RWPE2 (cell line): ENCODE results near the gene CSNK1D.

Source experiments
- ATAC-seq: fragments of 200-7000 bp; cut with Tn5 transposase; 3 replicates; pipeline ENCODE4 v1.9.1; 2021; ENCODE audit warnings: low read depth
- DNase-seq: peaks from one replicate; pipeline ENCODE4 v3.0.0-alpha.2; 2020; ENCODE audit warnings: low spot score
- H3K27ac ChIP-seq: fragments of 450-650 bp; 2 replicates; pipeline ENCODE4 v1.5.1; 2017; ENCODE audit warnings: mild to moderate bottlenecking; ENCODE audit not compliant: poor library complexity, severe bottlenecking
- H3K27me3 ChIP-seq: fragments of 250-450 bp; sonication (Bioruptor Pico); 2 replicates; pipeline ENCODE4 v1.5.1; 2021; ENCODE audit warnings: mild to moderate bottlenecking, moderate library complexity; ENCODE audit not compliant: insufficient read depth, poor library complexity, severe bottlenecking
- H3K36me3 ChIP-seq: fragments of 250-450 bp; sonication (Bioruptor Pico); 2 replicates; pipeline ENCODE4 v1.5.1; 2020; ENCODE audit warnings: low read depth, mild to moderate bottlenecking, moderate library complexity
- H3K4me1 ChIP-seq: fragments of 250-450 bp; sonication (Bioruptor Pico); 2 replicates; pipeline ENCODE4 v1.5.1; 2021; ENCODE audit warnings: mild to moderate bottlenecking, moderate library complexity; ENCODE audit not compliant: insufficient read depth, poor library complexity, severe bottlenecking
- H3K4me3 ChIP-seq: fragments of 250-450 bp; sonication (Bioruptor Pico); 2 replicates; pipeline ENCODE4 v1.5.1; 2021; ENCODE audit warnings: mild to moderate bottlenecking, moderate library complexity; ENCODE audit not compliant: severe bottlenecking
- H3K9me3 ChIP-seq: fragments of 250-450 bp; sonication (Bioruptor Pico); 2 replicates; pipeline ENCODE4 v1.5.1; 2021; ENCODE audit warnings: mild to moderate bottlenecking, moderate library complexity; ENCODE audit not compliant: severe bottlenecking
- TF ChIP-seq, protein P1 (sequence below): fragments of 450-650 bp; IDR thresholded peaks from one replicate; pipeline ENCODE4 v1.5.1; 2017; ENCODE audit warnings: mild to moderate bottlenecking, moderate library complexity; ENCODE audit not compliant: poor library complexity, severe bottlenecking

Gene CSNK1D

DNA sequence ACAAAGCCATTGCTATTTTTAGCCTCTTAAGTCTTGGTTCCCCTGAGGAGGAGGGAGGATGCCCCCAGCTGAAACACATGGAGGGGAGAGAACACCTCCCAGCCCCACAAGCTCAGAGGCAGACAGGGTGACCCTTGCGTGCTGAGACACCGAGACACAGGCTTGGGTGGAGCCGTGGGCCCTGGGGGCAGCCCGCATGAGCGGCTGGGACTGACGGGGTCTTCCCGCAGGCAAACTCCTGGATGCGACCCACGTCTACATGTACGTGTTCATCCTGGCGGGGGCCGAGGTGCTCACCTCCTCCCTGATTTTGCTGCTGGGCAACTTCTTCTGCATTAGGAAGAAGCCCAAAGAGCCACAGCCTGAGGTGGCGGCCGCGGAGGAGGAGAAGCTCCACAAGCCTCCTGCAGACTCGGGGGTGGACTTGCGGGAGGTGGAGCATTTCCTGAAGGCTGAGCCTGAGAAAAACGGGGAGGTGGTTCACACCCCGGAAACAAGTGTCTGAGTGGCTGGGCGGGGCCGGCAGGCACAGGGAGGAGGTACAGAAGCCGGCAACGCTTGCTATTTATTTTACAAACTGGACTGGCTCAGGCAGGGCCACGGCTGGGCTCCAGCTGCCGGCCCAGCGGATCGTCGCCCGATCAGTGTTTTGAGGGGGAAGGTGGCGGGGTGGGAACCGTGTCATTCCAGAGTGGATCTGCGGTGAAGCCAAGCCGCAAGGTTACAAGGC, 34.9 kb downstream of the CSNK1D start:
- ATAC-seq (peak; percentile 13), DNase-seq (peak; percentile 96)
- Histone ChIP-seq H3K36me3 (peaks cover 75% of the 10 kb centered on the region), H3K27me3 (no peaks in the 10 kb centered on the region), H3K27ac (peak overlapping the region; percentile 91), H3K4me1 (peaks cover 94% of the 10 kb centered on the region), H3K9me3 (no peaks in the 10 kb centered on the region), H3K4me3 (no peak overlapping the region)
- TF ChIP-seq, protein P1, sequence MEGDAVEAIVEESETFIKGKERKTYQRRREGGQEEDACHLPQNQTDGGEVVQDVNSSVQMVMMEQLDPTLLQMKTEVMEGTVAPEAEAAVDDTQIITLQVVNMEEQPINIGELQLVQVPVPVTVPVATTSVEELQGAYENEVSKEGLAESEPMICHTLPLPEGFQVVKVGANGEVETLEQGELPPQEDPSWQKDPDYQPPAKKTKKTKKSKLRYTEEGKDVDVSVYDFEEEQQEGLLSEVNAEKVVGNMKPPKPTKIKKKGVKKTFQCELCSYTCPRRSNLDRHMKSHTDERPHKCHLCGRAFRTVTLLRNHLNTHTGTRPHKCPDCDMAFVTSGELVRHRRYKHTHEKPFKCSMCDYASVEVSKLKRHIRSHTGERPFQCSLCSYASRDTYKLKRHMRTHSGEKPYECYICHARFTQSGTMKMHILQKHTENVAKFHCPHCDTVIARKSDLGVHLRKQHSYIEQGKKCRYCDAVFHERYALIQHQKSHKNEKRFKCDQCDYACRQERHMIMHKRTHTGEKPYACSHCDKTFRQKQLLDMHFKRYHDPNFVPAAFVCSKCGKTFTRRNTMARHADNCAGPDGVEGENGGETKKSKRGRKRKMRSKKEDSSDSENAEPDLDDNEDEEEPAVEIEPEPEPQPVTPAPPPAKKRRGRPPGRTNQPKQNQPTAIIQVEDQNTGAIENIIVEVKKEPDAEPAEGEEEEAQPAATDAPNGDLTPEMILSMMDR, result no peak

DNA sequence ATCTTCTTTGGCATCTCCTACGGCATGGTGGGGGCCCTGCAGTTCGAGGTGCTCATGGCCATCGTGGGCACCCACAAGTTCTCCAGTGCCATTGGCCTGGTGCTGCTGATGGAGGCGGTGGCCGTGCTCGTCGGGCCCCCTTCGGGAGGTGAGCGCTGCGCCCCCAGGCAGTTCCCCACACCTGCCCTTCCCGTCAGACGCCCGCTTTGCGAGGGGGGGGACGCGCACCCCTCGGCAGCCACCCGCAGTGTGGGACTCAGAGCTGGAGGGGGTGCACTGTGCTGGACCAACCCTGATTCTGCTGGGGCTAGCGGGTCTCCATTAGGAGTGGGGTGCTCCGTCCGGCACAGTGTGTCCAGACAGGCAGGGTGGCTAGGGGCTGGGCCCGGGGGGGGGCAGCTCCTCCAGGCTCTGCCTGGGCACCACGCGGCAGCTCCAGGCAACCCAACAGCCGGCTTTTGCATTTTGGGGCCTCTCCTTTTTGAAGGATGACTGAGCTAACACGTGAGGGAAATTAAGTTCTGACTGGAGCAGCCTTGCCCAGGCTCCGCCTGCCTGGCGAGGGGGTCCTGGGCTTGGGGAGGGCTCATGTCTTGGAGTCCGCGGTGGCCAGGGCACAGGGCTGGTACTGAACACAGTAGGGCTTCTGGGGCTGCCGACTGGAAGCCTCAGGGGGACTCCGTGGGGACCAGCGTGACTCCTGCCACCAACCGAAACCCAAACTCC, 35.6 kb downstream of the CSNK1D start:
- Histone ChIP-seq H3K27ac (peak overlapping the region; percentile 91), H3K9me3 (no peaks in the 10 kb centered on the region), H3K36me3 (peaks cover 75% of the 10 kb centered on the region), H3K4me3 (no peak overlapping the region), H3K4me1 (peaks cover 95% of the 10 kb centered on the region), H3K27me3 (no peaks in the 10 kb centered on the region)
- TF ChIP-seq, protein P1, result no peak
- ATAC-seq, result no peak
- DNase-seq, result no peak

DNA sequence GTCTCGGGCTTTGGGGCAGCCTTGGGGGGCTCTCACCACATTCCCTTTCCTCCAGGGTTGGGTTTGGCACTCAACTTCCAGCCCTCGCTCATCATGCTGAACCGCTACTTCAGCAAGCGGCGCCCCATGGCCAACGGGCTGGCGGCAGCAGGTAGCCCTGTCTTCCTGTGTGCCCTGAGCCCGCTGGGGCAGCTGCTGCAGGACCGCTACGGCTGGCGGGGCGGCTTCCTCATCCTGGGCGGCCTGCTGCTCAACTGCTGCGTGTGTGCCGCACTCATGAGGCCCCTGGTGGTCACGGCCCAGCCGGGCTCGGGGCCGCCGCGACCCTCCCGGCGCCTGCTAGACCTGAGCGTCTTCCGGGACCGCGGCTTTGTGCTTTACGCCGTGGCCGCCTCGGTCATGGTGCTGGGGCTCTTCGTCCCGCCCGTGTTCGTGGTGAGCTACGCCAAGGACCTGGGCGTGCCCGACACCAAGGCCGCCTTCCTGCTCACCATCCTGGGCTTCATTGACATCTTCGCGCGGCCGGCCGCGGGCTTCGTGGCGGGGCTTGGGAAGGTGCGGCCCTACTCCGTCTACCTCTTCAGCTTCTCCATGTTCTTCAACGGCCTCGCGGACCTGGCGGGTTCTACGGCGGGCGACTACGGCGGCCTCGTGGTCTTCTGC, 36.3 kb downstream of the CSNK1D start:
- no peak for ATAC-seq
- Histone ChIP-seq H3K9me3 (no peaks in the 10 kb centered on the region), H3K4me3 (no peak overlapping the region), H3K27me3 (no peaks in the 10 kb centered on the region), H3K27ac (peak overlapping the region; percentile 91), H3K4me1 (peaks cover 89% of the 10 kb centered on the region), H3K36me3 (peaks cover 71% of the 10 kb centered on the region)
- DNase-seq, result no peak
- TF ChIP-seq, protein P1, result no peak

DNA sequence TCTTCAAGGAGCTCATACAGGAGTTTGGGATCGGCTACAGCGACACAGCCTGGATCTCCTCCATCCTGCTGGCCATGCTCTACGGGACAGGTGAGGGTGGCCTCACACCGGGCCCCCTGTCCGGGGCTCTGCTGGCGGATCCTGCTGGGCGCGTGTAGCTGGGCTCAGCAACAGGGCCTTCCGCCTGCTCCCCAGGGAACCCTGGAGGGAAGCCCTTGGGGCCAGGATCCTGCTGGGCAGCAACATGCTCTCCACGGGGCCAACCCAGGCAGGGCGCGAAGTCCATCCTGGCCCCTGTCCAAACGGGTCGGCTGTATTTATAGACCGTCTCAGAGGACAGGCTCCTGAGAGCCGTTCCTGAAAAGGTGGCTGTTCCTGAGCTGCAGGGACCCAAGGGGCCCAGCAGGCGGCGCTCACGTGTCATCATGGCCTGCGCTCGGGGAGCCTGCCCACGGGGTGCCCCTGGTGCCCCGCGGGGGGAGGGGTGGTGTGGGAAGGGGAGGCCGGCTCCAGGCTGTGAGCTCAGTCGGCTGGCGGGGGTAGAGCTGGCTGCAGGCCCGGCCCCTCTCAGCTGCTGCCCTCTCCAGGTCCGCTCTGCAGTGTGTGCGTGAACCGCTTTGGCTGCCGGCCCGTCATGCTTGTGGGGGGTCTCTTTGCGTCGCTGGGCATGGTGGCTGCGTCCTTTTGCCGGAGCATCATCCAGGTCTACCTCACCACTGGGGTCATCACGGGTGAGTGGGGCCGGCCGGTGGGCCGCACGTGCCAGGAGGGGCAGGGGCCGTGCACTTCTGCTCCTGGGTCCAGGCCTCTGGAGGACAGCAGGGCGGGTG, 37.1 kb downstream of the CSNK1D start:
- Histone ChIP-seq H3K9me3 (no peaks in the 10 kb centered on the region), H3K27ac (peak overlapping the region; percentile 91), H3K36me3 (peaks cover 79% of the 10 kb centered on the region), H3K27me3 (no peaks in the 10 kb centered on the region), H3K4me3 (no peak overlapping the region), H3K4me1 (peaks cover 83% of the 10 kb centered on the region)
- DNase-seq (no peak), ATAC-seq (no peak)
- TF ChIP-seq, protein P1, result peak; percentile 79
